A673 (cell line): ENCODE data around the gene MXRA7.

ENCODE experiments used
- CTCF ChIP-seq: fragments of 300-800, 200-600 bp; sonication (generic); conservative IDR thresholded peaks from 2 replicates; pipeline ENCODE4 v1.5.1; 2017; ENCODE audit warnings: low read depth, mild to moderate bottlenecking, antibody characterized with exemption, low read length, moderate library complexity, mixed read lengths
- EZH2 ChIP-seq: fragments of 200-600 bp; sonication (generic); IDR thresholded peaks from 2 replicates; pipeline ENCODE4 v1.6.1; 2017; ENCODE audit warnings: borderline replicate concordance, low read depth, mild to moderate bottlenecking, mixed read lengths, antibody characterized with exemption, low read length; ENCODE audit not compliant: poor library complexity, severe bottlenecking

- TF ChIP-seq CTCF (no peak), EZH2 (no peak)
These were observed 27.1 kb upstream of the MXRA7 start, which contains the start of gene MFSD11 for GRCh38 chr17:76737676-76738467.
